GM19395 (cell line): ENCODE data around the gene F2R.
A peak's percentile ranks its signal among the peaks of the same experiment; 100 is the strongest.
"Not testable (repeated sequence)": the region's sequence is repeated elsewhere in the genome, so short reads cannot be mapped to it uniquely, and the experiment has no call there.

Source experiments
- ATAC-seq: cut with Tn5 transposase; IDR thresholded peaks from one replicate; pipeline ENCODE4 v1.9.1; 2021; ENCODE audit warnings: mild to moderate bottlenecking, moderate library complexity; ENCODE audit not compliant: unreplicated experiment

The F2R gene

DNA sequence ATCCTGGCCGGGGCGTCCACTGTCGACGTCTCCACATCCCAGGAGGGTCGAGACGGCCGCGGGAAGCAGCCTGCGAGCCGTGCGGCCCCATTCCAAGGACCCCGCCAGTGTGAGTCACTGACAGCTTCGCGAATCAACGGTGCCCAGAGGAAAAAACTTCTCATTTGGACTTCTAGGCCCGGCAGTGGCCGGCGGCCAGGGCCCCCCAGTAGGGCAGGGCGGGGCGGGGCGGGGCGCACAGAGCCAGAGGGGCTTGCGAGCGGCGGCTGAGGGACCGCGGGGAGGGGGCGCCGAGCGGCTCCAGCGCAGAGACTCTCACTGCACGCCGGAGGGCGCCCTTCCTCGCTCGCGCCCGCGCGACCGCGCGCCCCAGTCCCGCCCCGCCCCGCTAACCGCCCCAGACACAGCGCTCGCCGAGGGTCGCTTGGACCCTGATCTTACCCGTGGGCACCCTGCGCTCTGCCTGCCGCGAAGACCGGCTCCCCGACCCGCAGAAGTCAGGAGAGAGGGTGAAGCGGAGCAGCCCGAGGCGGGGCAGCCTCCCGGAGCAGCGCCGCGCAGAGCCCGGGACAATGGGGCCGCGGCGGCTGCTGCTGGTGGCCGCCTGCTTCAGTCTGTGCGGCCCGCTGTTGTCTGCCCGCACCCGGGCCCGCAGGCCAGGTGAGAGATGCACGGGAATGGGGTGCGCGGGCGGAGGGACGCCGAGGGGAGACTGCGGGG is at the start of gene F2R:
Gene F2R, plus strand, starts transcription at position 391 of the 720 bp plus-strand sequence. Its CDS starts 182 bp downstream, at position 573.
- peak; percentile 55 for ATAC-seq

DNA sequence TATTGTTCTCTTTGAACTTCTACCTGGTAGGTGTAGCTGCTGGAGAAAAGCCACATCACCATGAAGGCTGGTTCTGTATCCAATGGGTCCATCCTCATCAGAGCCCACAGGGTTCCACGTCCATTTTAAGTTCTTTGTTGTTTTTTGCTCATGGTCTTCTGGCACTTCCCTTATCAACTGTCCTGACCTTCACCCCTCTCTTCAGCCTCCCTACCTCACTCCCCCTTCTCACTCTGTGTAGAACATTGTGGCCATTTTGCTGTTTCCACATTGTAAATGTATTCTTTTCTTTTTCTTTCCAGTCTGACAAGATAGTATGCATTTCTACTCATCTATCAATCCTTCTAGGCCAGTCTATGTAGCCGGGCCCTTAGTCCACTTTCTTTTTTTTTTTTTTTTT is 48.4 kb upstream of the F2R start:
- no peak for ATAC-seq

GRCh38 chr5:76669245-76669644 is 46.7 kb upstream of the F2R start:
- no peak for ATAC-seq

- ATAC-seq: no peak
Observed at GRCh38 chr5:76670508-76670907, 45.4 kb upstream of the F2R start.

DNA sequence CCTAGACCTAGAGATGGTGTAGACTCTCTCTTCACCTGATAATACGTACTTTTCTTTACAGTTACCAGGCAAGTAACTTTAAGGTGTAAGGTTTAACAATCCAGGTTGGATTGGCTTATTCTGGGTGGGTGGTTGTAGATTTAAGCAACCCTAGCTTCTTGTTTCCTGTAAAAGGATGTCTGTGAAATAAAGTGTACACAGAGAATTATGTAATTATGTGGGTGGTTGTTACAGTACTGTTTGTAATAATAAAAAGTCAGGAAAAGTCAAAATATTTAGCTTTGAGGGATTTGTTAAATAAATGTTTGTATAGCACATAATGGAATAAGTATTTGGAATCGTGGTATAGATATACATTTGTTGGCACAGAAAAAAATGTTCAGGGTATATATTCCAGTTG is 43.7 kb upstream of the F2R start:
- ATAC-seq: no peak

DNA sequence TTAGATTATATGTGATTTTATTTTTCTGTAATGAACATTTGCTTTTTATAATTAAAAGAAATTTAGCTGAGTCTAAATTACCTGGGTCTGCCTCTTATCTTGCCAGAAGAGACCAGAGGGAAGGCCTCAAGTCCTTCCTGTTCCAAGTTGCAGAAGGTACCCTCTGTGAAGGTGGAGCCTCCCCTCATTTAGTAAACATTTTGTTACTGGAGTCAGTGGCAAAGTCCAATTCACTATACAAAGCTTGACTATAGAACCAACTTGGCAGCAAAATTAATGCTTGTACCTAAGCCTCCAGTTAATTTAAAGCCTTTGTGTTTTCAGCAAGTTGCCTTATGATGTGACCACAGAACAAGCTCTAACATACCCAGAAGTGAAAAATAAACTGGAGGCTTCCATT is 42.8 kb upstream of the F2R start:
- ATAC-seq: no peak

- ATAC-seq: no peak
Observed at GRCh38 chr5:76674330-76675066, 41.4 kb upstream of the F2R start.

DNA sequence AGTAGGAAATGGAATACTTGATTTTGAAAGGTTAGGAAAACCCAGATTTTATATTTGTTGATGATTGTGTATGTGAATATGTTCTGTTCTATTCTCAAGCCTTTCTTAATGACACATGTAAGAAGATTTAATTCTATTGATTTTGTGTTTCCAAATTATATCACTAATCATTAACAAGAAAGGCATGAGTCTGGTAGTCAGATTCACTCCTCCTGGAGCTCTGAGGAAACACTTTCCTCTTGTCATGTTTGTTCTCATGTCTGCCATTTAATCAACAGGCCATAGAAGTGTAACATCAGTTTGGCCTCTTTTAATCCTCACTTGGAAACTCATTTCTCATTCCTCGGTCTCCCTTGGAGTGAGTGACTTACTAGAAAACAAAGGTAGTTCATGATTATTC is 40.6 kb upstream of the F2R start:
- no peak for ATAC-seq

DNA sequence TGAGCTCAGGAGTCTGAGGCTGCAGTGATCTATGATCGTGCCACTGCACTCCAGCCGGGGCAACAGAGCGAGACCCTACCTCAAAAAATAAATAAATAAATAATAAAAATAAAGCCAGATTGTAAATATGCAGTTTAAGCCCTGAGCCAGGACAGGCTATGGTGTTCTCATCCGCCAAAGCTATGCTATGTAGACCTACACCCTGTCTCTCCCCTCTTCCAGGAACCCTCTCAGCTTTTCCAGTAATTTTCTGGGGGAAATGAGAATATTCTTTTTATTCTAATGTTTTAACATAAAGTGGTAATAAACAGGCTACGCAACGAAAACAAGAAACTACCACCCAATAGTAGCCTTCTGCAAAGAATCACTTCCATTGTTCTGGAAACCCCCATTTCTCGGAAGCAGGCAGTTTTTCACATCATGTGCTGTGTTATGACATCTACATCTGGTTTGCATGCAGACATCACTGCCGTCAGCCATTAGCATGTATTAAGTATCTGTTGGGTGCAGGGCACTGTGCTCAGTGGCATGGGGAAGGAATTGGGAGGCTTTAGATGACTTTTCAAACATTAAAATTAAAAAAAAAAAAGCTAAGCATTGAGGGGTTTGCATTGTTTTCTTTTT is 38.0 kb upstream of the F2R start:
- no peak for ATAC-seq

DNA sequence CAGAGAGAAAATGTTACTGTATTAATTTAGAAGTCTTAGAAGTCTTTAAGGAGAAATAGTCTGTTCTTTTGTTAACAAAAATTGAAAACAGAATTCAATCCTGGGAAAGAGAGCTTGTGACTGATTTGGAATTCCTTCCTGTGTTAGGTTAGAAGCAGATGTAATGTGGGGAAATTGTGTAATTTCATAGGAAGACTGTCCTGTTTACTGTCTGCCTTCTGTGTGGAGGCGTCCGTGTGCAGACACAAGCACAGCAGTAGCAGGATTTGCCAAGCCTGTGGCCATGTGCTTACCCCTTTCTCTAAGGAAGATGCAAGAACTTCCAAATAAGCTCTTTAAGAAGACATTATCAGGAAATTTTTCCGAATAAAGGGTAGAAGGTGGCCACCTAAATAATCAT is 36.7 kb upstream of the F2R start:
- no peak for ATAC-seq

DNA sequence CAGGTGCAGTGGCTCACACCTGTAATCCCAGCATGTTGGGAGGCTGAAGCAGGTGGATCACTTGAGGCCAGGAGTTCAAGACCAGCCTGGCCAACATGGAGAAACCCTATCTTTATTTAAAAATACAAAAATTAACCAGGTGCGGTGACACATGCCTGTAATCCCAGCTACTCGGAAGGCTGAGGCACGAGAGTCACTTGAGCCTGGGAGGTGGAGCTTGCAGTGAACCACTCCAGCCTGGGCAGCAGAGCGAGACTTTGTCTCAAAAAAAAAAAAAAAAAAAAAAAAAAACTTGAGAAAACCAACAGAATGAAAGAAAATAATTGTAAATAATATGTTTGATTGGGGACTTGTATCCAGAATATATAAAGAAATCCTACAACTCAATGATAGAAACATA is 35.1 kb upstream of the F2R start:
- not testable (repeated sequence) for ATAC-seq

- no peak for ATAC-seq
Observed at GRCh38 chr5:76681287-76681686, 34.6 kb upstream of the F2R start.

DNA sequence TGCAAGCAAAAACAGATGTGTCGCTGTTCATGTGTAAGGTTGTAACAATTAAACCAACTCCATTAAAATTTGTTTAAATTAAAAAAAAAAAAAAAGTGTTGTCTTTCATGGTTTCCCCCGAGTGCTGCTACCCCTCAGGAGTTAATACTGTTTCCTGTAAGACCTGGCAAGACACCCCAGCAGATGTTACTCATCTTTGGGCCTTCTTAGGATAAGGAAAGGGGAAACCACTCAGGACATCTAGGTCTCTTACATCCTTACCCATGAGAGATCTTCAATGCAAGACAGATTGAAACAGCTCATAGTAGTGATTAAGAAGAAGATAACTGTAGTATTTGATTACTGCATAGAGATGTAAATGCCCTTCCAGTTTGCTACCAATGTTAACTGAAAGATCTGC is 33.5 kb upstream of the F2R start:
- ATAC-seq: no peak

DNA sequence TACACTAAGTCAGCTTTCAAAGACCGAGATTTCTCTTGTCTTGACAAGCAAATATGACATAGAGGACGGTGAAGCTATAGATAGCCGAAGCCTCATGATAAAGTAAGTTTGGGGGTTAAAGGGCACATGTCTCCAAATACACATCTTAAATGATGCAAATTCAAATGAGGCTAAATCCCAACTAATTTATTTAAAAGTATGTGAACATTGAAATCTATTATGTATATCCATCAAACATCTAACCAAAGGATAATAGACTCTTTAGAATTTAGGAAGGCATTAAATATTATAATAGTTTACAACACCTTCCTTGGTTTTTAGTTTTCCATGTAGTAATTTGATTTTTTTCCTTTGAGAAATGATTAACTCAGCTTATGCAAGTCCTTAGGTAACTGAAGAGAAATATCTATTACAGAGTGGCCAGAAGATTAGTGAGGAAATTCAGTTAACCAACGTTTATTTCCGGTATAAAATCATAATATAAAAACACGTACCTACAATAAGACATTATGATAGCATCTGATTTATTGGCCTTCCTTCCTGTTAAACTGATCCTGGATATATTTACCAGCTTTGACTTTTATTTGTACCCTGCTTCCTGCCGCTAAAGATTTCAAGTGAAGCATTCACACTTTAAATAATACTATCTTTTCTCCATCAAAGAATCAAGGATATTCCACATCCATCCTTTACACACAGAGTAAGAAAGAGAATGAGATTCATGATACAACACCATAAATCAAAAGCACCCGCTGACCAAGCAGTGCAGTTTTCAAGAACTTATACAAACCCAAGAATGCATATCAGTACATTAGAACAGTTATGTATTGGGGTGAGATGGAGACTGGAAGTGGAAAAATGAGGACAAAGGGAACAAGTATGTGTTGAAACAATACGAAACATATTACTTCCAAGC is 31.9 kb upstream of the F2R start:
- no peak for ATAC-seq

DNA sequence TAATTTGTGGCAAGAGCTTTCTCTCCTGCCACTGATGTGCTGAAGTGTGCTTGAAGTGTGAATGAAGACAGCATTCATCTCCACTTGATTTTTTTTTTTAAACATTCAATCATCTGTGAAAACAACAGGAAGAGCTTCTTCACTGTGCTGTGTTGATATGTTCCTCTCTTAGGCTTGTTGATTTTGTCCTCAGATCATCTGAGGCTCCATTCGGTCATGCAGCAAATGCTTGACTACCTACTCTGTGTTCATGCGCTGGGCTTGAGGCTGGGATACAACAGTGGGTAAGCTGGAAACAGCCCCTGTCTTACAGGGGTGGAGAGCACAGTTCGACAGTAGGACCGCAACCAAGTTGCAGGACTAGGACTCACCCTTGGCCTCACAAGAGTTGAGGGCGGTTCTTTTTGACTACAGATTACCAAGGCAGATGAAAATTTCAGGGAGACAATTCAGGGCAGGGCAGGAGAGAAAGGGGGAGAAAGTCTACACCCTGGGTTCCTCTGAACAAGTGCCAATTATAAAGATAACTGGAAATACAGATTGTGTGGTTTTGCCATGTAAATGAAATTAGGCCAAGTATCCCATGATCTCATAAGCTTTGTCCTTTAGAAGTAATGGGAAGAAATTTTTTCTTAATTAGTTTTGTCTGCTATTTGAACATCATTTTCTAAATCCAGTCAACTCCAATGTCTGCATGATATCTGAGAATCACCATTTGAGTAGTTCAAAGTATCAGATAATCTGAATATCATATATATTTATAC is 31.0 kb upstream of the F2R start:
- ATAC-seq: no peak

- ATAC-seq: no peak
Observed at GRCh38 chr5:76685704-76686103, 30.2 kb upstream of the F2R start.

DNA sequence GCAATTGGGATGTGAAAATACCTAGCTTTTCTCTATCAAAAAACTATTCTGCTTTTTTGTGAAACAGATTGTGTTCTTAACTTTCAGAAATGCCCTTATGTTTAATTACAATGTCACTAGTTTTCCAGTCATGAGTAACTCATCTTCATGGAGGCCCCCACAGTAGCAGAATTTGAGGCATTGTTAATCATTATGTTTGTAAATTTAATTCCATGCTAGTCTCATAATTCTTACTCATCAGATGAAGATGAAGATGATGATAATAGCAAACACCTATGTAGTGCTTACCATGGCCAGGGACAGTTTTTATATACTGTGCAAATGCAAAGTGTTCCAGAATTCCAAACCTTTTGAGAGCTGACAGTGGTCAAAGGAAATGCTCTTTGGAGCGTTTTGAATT is 27.7 kb upstream of the F2R start:
- ATAC-seq: no peak

DNA sequence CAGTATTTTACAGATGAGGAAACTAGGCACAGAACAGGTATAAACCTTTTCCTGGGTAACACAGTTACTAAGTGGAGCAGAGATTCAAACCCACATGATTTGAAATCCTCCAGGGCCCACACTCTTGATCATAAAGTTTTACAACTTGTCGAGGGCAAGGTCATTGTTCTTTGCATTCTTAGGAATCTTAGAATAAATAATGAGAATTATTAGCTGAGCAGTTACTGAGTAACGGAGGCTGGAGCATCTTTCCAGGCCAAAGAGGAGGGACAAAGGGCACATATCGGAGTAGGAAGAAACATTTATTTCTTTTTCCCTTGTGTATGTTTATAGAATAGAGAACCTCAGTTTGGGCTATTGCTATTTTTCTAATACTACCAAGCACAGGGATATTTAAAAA is 27.1 kb upstream of the F2R start:
- ATAC-seq: no peak

DNA sequence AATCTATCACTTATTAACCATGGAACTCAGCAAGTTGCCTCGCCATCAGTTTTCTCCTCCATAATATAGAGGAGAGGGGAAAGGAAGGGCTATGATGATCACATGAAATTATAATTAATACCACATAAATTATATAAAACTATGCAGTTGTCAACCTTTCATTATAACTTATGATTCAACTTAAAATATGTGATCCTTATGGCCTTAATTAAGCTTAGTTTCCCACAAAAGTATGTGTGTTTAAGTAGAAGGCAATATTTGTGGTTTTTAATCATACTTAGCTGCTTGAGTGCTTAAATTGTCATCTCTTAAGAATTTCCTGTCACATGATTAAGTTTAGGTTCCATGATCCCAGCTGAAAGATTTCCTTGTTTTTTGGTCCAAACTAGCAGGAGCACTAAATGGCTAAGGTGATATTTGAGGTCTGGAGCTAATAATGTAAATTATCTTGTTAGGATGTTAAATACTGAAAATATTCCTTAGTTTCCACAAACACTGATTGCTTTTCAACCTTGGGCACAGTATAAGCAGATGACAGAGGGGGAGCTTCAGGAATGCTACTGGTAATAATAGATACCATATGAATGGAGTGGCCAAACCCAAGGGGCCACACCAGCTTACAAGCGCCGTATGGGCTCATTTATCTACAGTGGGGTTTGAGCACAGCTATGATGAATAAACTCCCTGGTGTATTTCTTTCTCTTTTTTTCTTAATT is 26.4 kb upstream of the F2R start:
- no peak for ATAC-seq
